ENCODE measurements around the gene TTC21B.

The TTC21B gene

GRCh38 chr2:165847001-165847400 lies 106.6 kb downstream of the TTC21B start:
- DNase-seq (ENCODE audit: low read depth) = no peak
- no peak overlapping the region for H3K4me3 ChIP-seq (ENCODE audit: low read depth, low read length)
- TF ChIP-seq, protein P1, sequence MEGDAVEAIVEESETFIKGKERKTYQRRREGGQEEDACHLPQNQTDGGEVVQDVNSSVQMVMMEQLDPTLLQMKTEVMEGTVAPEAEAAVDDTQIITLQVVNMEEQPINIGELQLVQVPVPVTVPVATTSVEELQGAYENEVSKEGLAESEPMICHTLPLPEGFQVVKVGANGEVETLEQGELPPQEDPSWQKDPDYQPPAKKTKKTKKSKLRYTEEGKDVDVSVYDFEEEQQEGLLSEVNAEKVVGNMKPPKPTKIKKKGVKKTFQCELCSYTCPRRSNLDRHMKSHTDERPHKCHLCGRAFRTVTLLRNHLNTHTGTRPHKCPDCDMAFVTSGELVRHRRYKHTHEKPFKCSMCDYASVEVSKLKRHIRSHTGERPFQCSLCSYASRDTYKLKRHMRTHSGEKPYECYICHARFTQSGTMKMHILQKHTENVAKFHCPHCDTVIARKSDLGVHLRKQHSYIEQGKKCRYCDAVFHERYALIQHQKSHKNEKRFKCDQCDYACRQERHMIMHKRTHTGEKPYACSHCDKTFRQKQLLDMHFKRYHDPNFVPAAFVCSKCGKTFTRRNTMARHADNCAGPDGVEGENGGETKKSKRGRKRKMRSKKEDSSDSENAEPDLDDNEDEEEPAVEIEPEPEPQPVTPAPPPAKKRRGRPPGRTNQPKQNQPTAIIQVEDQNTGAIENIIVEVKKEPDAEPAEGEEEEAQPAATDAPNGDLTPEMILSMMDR (IDR thresholded peaks at IDR 0.05; ENCODE audit: low read depth, low read length, missing control alignments) = no peak

GRCh38 chr2:165846056-165846455 lies 107.5 kb downstream of the TTC21B start:
- no peak for DNase-seq (ENCODE audit: low read depth)
- H3K4me3 ChIP-seq (ENCODE audit: low read depth, low read length) = no peak overlapping the region

GRCh38 chr2:165844216-165844615 lies 109.4 kb downstream of the TTC21B start:
- DNase-seq (ENCODE audit: low read depth) = no peak
- H3K4me3 ChIP-seq (ENCODE audit: low read depth, low read length) = no peak overlapping the region
- TF ChIP-seq, protein P1 (IDR thresholded peaks at IDR 0.05; ENCODE audit: low read depth, low read length, missing control alignments) = no peak

More at GRCh38 chr2:165846056-165846455, 107.5 kb downstream of the TTC21B start:
- TF ChIP-seq, protein P1 (IDR thresholded peaks at IDR 0.05; ENCODE audit: low read depth, low read length, missing control alignments) = no peak

GRCh38 chr2:165843351-165843750 lies 110.2 kb downstream of the TTC21B start:
- no peak for DNase-seq (ENCODE audit: low read depth)
- TF ChIP-seq, protein P1 (IDR thresholded peaks at IDR 0.05; ENCODE audit: low read depth, low read length, missing control alignments) = no peak
- H3K4me3 ChIP-seq (ENCODE audit: low read depth, low read length) = no peak overlapping the region

DNA sequence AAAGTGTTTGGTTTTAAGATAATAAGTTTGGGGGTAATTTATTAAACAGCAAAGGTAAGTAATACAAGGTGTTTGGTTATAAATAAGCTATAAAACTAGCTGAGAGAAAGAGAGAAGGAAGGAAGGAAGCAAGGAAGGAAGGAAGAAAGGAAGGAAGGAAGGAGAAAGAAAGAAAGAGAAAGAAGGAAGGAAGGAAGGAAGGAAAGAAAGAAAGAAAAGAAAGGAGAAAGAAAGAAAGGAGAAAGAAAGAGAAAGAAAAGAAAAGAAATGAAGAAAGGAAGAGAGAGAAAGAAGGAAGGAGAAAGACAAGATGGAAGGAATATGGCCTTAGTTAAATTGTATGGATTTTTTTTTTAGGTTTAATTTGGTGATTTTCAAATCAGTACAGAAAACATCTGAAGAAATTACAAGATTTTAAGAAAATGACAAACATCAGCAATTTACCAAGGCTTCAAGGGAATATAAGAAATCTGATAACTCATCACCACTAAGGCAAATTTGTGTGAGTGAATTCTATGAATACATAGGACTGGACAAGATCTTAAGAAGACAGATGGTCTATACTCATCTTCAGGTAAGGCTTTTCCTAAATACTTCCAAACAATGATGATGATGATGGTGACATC lies 113.1 kb downstream of the TTC21B start:
- TF ChIP-seq, protein P1 (IDR thresholded peaks at IDR 0.05; ENCODE audit: low read depth, low read length, missing control alignments) = no peak
- DNase-seq (ENCODE audit: low read depth) = no peak
- no peak overlapping the region for H3K4me3 ChIP-seq (ENCODE audit: low read depth, low read length)

- TF ChIP-seq, protein P1 (IDR thresholded peaks at IDR 0.05; ENCODE audit: low read depth, low read length, missing control alignments) = no peak
- no peak overlapping the region for H3K4me3 ChIP-seq (ENCODE audit: low read depth, low read length)
- no peak for DNase-seq (ENCODE audit: low read depth)
Observed at GRCh38 chr2:165839610-165840009, 114.0 kb downstream of the TTC21B start.

DNA sequence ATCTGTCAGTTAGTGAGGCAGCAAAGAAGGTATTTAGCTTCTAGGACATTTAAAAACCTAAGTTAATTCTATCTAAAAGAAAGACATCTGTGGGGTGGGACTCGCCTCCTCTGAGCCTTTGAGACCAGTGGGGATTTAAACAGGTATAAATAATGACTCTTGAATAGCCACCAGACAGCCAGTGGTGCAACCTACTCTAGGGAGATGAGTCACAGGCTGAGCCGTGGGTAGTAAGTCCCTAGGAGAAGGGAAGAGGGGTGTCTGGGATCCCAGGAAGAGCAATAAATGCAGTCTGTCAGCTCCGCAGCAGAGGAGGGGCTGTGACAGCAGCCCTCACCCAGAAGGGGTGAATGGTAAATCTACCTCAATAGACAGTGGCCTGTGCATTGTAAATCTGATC lies 116.5 kb downstream of the TTC21B start:
- no peak overlapping the region for H3K4me3 ChIP-seq (ENCODE audit: low read depth, low read length)
- TF ChIP-seq, protein P1 (IDR thresholded peaks at IDR 0.05; ENCODE audit: low read depth, low read length, missing control alignments) = no peak
- DNase-seq (ENCODE audit: low read depth) = no peak
